ENCODE results near the gene ULK1.

GRCh38 chr12:131869871-131870418 is 24.5 kb upstream of the ULK1 start:
- TF ChIP-seq CTCF (conservative IDR thresholded peaks at IDR 0.05; ENCODE audit: low read depth, low read length) (no peak), EZH2phosphoT487 (IDR thresholded peaks at IDR 0.05; ENCODE audit: borderline replicate concordance, low read length) (no peak), EZH2 (IDR thresholded peaks at IDR 0.05; ENCODE audit: low read length, unreplicated experiment) (no peak)

Data from PC-3 (cell line).